Parathyroid adenoma (tissue), 2 donors: Measurements from ENCODE around the gene ATP2B2.

Experiments used
- H2AFZ ChIP-seq: fragments of 300-600 bp; sonication (generic); one replicate; pipeline ENCODE4 v1.7.0; 2017; ENCODE audit warnings: antibody characterized with exemption, mild to moderate bottlenecking
- H3K27ac ChIP-seq: fragments of 300-600 bp; sonication (generic); one replicate; pipeline ENCODE4 v1.7.0; 2017
- H3K27me3 ChIP-seq: fragments of 300-600 bp; sonication (generic); one replicate; pipeline ENCODE4 v1.7.0; 2017; ENCODE audit warnings: low read length; ENCODE audit not compliant: control insufficient read depth, insufficient read depth
- H3K36me3 ChIP-seq: fragments of 300-600 bp; sonication (generic); one replicate; pipeline ENCODE4 v1.7.0; 2017; ENCODE audit warnings: low read length; ENCODE audit not compliant: control insufficient read depth, insufficient read depth
- H3K4me1 ChIP-seq: fragments of 300-600 bp; sonication (generic); one replicate; pipeline ENCODE4 v1.7.0; 2017; ENCODE audit warnings: control low read depth
- H3K4me2 ChIP-seq: fragments of 300-600 bp; sonication (generic); one replicate; pipeline ENCODE4 v1.7.0; 2017; ENCODE audit warnings: low read length
- H3K4me3 ChIP-seq: fragments of 300-600 bp; sonication (generic); one replicate; pipeline ENCODE4 v1.7.0; 2017; ENCODE audit warnings: low read depth, low read length
- H3K79me2 ChIP-seq: fragments of 300-600 bp; sonication (generic); one replicate; pipeline ENCODE4 v1.7.0; 2017; ENCODE audit warnings: control low read depth
- H3K9ac ChIP-seq: fragments of 300-600 bp; sonication (generic); one replicate; pipeline ENCODE4 v1.7.0; 2017; ENCODE audit warnings: mild to moderate bottlenecking
- H3K9me3 ChIP-seq: fragments of 300-600 bp; sonication (generic); one replicate; pipeline ENCODE4 v1.7.0; 2017; ENCODE audit warnings: low read length; ENCODE audit not compliant: control insufficient read depth
- TF ChIP-seq, protein P1 (sequence below): fragments of 300-600 bp; sonication (generic); IDR thresholded peaks from one replicate; pipeline ENCODE4 v1.7.0; 2017; ENCODE audit warnings: antibody characterized with exemption, mild to moderate bottlenecking
- donor health status: primary hyperparathyroidism.

The ATP2B2 gene

DNA sequence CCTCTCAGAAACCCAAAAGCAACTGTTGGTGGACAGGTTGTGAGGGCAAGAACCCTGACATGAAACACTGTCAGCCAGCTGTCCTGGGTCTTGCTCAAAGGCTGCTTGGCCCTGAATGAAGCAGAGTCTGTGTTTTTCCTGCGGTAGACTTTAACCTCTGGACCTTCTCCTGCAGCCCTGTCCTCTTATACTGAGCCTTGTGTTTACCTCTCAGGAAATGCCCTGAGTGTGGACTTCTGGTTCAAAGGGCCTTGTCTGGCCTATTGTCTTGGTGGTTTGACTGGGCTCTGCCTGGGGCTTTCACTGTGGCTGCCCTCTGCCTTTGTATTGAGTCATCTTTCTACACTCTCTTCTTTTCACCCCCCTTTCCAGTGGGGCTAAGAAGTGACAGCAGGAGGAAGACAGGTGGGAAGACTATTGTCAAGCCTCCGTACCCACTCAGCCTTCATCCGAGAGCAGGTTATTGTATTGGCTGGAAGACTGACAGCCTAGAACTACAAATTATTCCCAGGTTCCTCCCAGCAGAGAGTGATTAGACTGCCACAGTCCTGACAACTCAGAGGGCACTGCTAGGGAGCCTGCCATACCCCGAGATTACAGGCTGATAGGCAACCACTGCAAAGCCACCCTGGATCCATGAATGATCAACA is 187.9 kb downstream of the ATP2B2 start:
- Histone ChIP-seq H3K36me3 (no peaks in the 10 kb centered on the region), H3K4me1 (peaks cover 5% of the 10 kb centered on the region), H3K9ac (no peak overlapping the region), H3K9me3 (no peaks in the 10 kb centered on the region), H3K4me2 (no peak overlapping the region), H3K79me2 (peaks cover 15% of the 10 kb centered on the region), H3K27ac (no peak overlapping the region), H3K27me3 (no peaks in the 10 kb centered on the region), H3K4me3 (no peak overlapping the region), H2AFZ (no peak overlapping the region)
- TF ChIP-seq, protein P1, sequence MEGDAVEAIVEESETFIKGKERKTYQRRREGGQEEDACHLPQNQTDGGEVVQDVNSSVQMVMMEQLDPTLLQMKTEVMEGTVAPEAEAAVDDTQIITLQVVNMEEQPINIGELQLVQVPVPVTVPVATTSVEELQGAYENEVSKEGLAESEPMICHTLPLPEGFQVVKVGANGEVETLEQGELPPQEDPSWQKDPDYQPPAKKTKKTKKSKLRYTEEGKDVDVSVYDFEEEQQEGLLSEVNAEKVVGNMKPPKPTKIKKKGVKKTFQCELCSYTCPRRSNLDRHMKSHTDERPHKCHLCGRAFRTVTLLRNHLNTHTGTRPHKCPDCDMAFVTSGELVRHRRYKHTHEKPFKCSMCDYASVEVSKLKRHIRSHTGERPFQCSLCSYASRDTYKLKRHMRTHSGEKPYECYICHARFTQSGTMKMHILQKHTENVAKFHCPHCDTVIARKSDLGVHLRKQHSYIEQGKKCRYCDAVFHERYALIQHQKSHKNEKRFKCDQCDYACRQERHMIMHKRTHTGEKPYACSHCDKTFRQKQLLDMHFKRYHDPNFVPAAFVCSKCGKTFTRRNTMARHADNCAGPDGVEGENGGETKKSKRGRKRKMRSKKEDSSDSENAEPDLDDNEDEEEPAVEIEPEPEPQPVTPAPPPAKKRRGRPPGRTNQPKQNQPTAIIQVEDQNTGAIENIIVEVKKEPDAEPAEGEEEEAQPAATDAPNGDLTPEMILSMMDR, result no peak

DNA sequence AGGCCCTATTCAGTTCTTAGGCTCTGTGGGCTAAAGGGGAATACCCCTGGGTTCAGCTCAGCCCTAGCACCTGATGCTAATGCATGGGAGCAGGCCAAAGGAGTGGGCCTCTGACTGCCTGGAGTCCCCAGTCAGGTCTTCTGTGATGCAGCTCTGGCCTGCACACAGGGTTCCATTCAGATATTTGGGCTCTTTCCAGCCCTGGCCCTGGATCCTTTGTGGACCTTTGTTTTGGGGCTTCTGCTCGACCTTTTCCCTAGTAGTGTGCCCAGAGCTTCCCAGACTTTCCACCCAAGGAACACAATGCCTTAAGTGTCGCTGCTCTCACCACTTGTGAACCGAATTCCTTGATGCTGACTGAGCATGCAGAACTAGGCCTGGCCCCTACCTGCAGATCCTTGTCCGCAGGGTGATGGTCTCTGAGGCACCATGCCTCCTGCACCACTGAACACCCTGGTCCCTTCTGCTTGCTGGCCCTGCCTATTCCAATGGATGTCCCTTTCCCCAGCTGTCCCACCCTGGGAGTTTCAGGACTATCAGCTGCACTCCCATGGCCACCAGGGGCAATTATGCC is 189.5 kb downstream of the ATP2B2 start:
- H3K27ac ChIP-seq, result no peak overlapping the region

DNA sequence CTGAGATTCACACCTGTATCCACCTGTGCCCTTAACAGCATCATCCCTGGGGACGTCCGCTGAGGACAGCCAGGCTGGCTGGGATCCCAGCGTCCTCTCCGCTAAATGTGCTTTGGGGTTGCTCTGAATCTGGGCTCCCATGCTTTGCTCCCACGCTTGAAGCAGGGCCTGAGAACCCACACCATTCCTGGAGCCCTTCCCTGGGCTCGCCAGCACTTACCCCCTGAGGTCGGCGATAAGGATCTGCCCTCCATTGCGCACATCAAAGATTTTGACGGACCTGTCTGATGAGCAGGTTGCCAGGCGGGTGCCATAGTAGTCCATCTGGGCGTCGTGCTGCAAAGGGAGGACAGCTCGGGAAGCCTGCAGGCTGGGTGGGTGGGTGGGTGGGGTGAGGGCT is 190.3 kb downstream of the ATP2B2 start:
- no peak overlapping the region for H3K9ac ChIP-seq
- H3K36me3 ChIP-seq, result no peaks in the 10 kb centered on the region
- H2AFZ ChIP-seq, result no peak overlapping the region
- H3K4me2 ChIP-seq, result no peak overlapping the region
- TF ChIP-seq, protein P1, result no peak
- no peak overlapping the region for H3K27ac ChIP-seq
- H3K4me3 ChIP-seq, result no peak overlapping the region
- H3K79me2 ChIP-seq, result peaks cover 7% of the 10 kb centered on the region
- no peaks in the 10 kb centered on the region for H3K27me3 ChIP-seq
- H3K9me3 ChIP-seq, result no peaks in the 10 kb centered on the region
- H3K4me1 ChIP-seq, result peaks cover 2% of the 10 kb centered on the region

More for the DNA sequence above, 189.5 kb downstream of the ATP2B2 start:
- no peak overlapping the region for H2AFZ ChIP-seq
- H3K4me3 ChIP-seq, result no peak overlapping the region
- TF ChIP-seq, protein P1, result no peak
- peaks cover 5% of the 10 kb centered on the region for H3K4me1 ChIP-seq
- no peaks in the 10 kb centered on the region for H3K36me3 ChIP-seq
- no peaks in the 10 kb centered on the region for H3K9me3 ChIP-seq
- no peak overlapping the region for H3K9ac ChIP-seq
- H3K79me2 ChIP-seq, result peaks cover 15% of the 10 kb centered on the region
- no peaks in the 10 kb centered on the region for H3K27me3 ChIP-seq
- no peak overlapping the region for H3K4me2 ChIP-seq

DNA sequence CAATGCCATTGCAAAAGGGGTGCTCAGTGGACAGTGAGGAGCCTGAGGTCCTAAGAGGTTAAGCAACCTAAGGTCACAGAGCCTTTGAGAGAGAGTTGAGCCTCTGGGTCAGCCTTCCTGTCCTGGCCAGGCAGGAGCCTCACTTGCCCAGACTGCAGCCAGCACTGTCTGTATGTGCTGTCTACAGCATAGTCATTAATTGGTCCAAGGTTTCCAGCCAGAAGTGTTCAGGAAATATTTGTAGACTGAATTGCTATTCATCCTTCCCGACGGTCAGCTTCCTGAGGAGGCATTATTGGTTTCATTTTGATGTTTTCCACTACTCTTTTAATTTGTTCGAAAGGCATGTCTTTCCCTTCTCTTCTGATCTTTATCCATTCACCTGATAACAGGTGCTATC is 192.5 kb downstream of the ATP2B2 start:
- Histone ChIP-seq H3K27me3 (no peaks in the 10 kb centered on the region), H3K4me1 (peaks cover 2% of the 10 kb centered on the region), H3K4me2 (no peak overlapping the region), H2AFZ (no peak overlapping the region), H3K36me3 (no peaks in the 10 kb centered on the region), H3K27ac (no peak overlapping the region), H3K4me3 (no peak overlapping the region), H3K79me2 (peaks cover 6% of the 10 kb centered on the region), H3K9ac (no peak overlapping the region), H3K9me3 (no peaks in the 10 kb centered on the region)
- TF ChIP-seq, protein P1, result no peak

DNA sequence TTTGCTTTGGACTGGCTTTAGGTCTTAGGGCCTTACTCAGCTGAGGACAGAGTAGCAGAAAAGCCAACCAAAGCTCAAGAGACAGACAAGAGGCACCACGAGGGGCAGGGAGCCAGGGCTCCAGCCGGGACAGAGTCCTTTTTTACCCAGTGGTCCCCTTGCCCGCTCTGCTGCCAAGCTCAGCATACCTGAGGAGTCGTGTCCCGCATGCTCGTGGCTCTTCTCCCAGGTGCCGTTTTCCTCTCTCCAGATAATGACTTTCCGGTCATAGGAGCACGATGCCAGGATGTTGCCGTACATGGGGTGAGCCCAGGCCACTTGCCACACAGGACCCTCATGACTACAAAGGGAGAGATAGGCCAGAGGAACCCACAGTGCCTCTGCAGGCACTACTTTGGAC is 193.0 kb downstream of the ATP2B2 start:
- Histone ChIP-seq H3K9me3 (no peaks in the 10 kb centered on the region), H3K27me3 (no peaks in the 10 kb centered on the region), H3K79me2 (peaks cover 9% of the 10 kb centered on the region), H2AFZ (no peak overlapping the region), H3K36me3 (no peaks in the 10 kb centered on the region), H3K4me2 (no peak overlapping the region), H3K4me3 (no peak overlapping the region), H3K4me1 (peaks cover 2% of the 10 kb centered on the region), H3K9ac (no peak overlapping the region), H3K27ac (no peak overlapping the region)
- TF ChIP-seq, protein P1, result no peak
